ENCODE results near the gene PILRB. TPM values are rescaled to one million over a fixed set of nuclear protein-coding genes. Genes with fewer than 3 reads are reported as not detected.
"Not testable (repeated sequence)": the region's sequence is repeated elsewhere in the genome, so short reads cannot be mapped to it uniquely, and the experiment has no call there.

The PILRB gene
- total and polyA plus RNA-seq, 8 donors, result 14.7 to 218 (median 23.2) TPM

DNA sequence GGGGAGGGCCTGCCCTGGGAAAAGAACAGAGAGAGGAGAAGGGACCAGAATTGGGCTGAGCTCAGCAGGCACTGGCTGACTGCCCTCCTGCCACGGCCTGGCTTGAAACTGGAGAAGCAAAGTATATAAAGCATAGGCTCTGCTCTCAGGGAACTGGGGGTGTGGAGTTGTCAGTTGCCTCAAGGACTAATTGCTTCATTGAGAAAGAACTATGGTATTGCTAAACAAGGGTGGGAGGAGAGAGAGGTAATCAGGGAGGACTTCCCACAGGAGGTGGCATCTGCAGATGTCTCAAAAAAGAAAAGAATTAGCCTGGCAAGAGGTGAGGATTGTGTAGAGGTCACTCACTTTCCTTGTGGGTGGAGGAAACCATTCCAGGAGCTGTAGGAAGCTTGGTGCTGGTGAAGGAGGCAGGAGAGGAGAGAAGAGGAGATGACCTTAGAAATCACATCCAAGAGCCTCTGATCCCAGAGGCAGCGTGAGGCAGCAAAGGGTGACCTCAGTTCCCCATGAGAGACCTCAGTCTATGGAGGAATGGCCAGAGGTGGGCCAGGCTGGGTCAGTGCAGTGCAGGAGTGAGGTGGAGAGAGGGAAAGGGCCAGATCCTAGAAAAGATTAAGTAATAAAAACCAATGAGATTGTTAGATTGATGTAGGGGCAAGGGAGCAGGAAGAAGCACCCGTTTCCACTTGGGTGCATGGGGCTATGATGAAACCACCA, 2.4 kb downstream of the PILRB start:
- no peak for ATAC-seq
- H3K4me1 ChIP-seq, result no peaks in the 10 kb centered on the region
- no peak overlapping the region for H3K27ac ChIP-seq
- WGBS, 2 donors, result 82 to 89% methylated on average over 3 of the region's 3 CpGs
- FAIRE-seq, result no peak
- H3K9me3 ChIP-seq, result no peaks in the 10 kb centered on the region
- no peak overlapping the region for H3K4me3 ChIP-seq
- TF ChIP-seq, protein P1, sequence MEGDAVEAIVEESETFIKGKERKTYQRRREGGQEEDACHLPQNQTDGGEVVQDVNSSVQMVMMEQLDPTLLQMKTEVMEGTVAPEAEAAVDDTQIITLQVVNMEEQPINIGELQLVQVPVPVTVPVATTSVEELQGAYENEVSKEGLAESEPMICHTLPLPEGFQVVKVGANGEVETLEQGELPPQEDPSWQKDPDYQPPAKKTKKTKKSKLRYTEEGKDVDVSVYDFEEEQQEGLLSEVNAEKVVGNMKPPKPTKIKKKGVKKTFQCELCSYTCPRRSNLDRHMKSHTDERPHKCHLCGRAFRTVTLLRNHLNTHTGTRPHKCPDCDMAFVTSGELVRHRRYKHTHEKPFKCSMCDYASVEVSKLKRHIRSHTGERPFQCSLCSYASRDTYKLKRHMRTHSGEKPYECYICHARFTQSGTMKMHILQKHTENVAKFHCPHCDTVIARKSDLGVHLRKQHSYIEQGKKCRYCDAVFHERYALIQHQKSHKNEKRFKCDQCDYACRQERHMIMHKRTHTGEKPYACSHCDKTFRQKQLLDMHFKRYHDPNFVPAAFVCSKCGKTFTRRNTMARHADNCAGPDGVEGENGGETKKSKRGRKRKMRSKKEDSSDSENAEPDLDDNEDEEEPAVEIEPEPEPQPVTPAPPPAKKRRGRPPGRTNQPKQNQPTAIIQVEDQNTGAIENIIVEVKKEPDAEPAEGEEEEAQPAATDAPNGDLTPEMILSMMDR (IDR thresholded peaks at IDR 0.05), result no peak
- peak in 1 of 6 donors; percentile 17 for DNase-seq
- no peaks in the 10 kb centered on the region for H3K27me3 ChIP-seq
- intact Hi-C loops (cut with DNase I), result no loop called here
- peaks cover 3 to 46% (median 26%) of the 10 kb centered on the region in 3 donors for H3K36me3 ChIP-seq

DNA sequence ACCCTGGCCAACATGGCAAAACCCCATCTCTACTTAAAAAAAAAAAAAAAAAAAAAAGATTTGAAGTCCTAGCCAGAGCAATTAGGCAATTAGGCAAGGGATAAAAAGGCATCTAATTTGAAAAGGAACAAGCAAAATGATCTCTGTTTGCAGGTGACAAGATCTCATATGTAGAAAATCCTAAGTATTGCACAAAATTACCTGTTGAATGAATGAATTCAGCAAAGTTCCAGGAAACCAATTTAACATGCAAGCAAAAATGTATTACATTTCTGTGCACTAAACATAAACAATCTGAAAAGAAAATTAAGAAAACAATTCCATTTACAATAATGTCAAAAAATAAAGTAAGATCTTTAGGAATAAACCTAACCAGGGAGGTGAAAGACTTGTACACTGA, 5.2 kb downstream of the PILRB start:
- intact Hi-C loops (cut with DNase I), result no loop called here
- H3K4me1 ChIP-seq, result no peaks in the 10 kb centered on the region
- H3K9me3 ChIP-seq, result no peaks in the 10 kb centered on the region
- FAIRE-seq, result no peak
- TF ChIP-seq, protein P1 (IDR thresholded peaks at IDR 0.05), result no peak
- no peak for ATAC-seq
- no peaks in the 10 kb centered on the region for H3K27me3 ChIP-seq
- no peak for DNase-seq
- no peak overlapping the region for H3K27ac ChIP-seq
- H3K36me3 ChIP-seq, result peaks cover 3 to 42% (median 24%) of the 10 kb centered on the region in 3 donors
- no peak overlapping the region for H3K4me3 ChIP-seq

DNA sequence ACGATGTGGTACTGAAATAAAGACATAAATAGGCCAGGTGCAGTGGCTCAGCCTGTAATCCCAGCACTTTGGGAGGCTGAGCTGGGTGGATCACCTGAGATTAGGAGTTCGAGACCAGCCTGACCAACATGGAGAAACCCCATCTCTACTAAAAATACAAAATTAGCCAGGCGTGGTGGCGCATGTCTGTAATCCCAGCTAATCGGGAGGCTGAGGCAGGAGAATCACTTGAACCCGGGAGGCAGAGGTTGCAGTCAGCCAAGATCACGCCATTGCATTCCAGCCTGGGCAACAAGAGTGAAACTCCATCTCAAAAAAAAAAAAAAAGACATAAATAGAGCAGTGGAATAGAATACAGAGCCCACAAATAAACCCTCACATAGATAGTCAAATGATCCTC, 5.9 kb downstream of the PILRB start:
- FAIRE-seq; H3K4me1 ChIP-seq; intact Hi-C loops (cut with DNase I); H3K27me3 ChIP-seq; H3K27ac ChIP-seq; ATAC-seq; H3K9me3 ChIP-seq; H3K4me3 ChIP-seq; DNase-seq: not testable (repeated sequence)
- WGBS, 2 donors, result 95 to 97% methylated on average over 7 of the region's 7 CpGs
- peaks cover 3 to 40% (median 20%) of the 10 kb centered on the region in 3 donors for H3K36me3 ChIP-seq

DNA sequence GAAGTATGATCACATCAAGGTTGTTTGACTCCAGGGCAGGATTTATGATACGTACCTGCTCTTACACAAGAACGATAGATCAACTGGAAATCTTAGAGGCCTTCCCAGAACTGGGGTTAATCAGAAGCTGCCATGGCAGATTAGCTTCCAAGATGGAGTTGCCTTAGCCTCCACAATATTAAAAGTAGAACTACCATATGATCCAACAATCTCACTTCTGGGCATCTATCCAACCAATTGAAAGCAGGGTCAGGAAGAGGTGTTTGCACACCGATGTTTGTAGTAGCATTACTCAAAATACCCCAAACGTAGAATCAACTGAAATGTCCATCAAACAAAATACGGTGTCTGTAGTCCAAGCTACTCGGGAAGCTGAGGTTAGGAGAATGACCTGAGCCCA, 6.6 kb downstream of the PILRB start:
- TF ChIP-seq, protein P1 (IDR thresholded peaks at IDR 0.05), result no peak
- DNase-seq (no peak), ATAC-seq (no peak), FAIRE-seq (no peak)
- Histone ChIP-seq H3K9me3 (no peaks in the 10 kb centered on the region), H3K4me1 (no peaks in the 10 kb centered on the region), H3K27ac (no peak overlapping the region), H3K27me3 (no peaks in the 10 kb centered on the region), H3K4me3 (no peak overlapping the region), H3K36me3 (peaks cover 3 to 33% (median 13%) of the 10 kb centered on the region in 3 donors)
- intact Hi-C loops (cut with DNase I), result no loop called here
- WGBS, 2 donors, result 71 to 76% methylated on average over 6 of the region's 6 CpGs

DNA sequence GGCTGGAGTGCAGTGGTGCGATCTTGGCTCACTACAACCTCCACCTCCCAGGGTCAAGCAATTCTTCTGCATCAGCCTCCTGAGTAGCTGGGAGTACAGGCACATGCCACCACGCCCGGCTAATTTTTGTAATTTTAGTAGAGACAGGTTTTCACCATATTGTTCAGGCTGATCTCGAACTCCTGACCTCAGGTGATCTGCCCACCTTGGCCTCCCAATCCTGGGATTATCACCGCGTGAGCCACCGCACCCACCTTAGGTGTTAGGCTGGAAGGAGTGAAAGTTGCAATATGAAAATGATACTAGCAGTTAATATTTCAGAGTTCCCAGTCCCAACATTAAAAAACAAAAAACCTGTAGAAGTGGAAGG, 8.1 kb downstream of the PILRB start:
- H3K27me3 ChIP-seq; DNase-seq; FAIRE-seq; ATAC-seq; intact Hi-C loops (cut with DNase I); H3K4me3 ChIP-seq; H3K4me1 ChIP-seq; H3K9me3 ChIP-seq: not testable (repeated sequence)
- H3K27ac ChIP-seq, result peak overlapping the region in 1 of 4 donors; percentile 30
- 96% methylated on average over 7 of the region's 7 CpGs for WGBS, 2 donors
- peaks cover 3 to 19% (median 6%) of the 10 kb centered on the region in 3 donors for H3K36me3 ChIP-seq
